Naive thymus-derived CD8-positive, alpha-beta T cell (primary cell): ENCODE results near the gene HRNR. TPM values are rescaled to one million over a fixed set of nuclear protein-coding genes. Genes with fewer than 3 reads are reported as not detected.

ENCODE experiments used
- ATAC-seq, 2 donors: fragments of 150-1000 bp; cut with Tn5 transposase in 1 of 2; sonication (Bioruptor Pico), chemical (Tn5 transposase) in 1 of 2; 1 replicate in 1 of 2; 2 replicates in 1 of 2; pipeline ENCODE4 v1.10.0; 2021; ENCODE audit warnings: mild to moderate bottlenecking in 2 of 2, moderate library complexity in 2 of 2
- POLR2A ChIA-PET: fragments of 350-600 bp; sonication (Branson Sonifier 250); formaldehyde crosslinking; loops from one replicate; lab custom pipeline; 2021; ENCODE audit warnings: antibody characterized with exemption; lab: Charles Lee
- DNase-seq, 10 donors: peaks; one replicate each; pipeline versions ENCODE4 v3.0.0 to v3.0.0-alpha.2; 2020 to 2022
- H3K27ac Mint-ChIP-seq, 10 donors: one replicate each; pipeline ENCODE4 v1.8.0; 2020 to 2022; ENCODE audit warnings: mild to moderate bottlenecking in 10 of 10, mixed read lengths in 10 of 10, moderate library complexity in 4 of 10, inconsistent platforms in 1 of 10
- H3K27me3 Mint-ChIP-seq, 5 donors: one replicate each; pipeline ENCODE4 v1.8.0; 2021 to 2022; ENCODE audit warnings: mixed read lengths in 5 of 5
- H3K36me3 Mint-ChIP-seq, 3 donors: one replicate each; pipeline ENCODE4 v1.8.0; 2020 to 2022; ENCODE audit warnings: mixed read lengths in 3 of 3, mild to moderate bottlenecking in 2 of 3, inconsistent platforms in 1 of 3
- H3K4me1 Mint-ChIP-seq, 4 donors: one replicate each; pipeline ENCODE4 v1.8.0; 2021 to 2022; ENCODE audit warnings: mixed read lengths in 4 of 4
- H3K4me3 Mint-ChIP-seq, 10 donors: one replicate each; pipeline ENCODE4 v1.8.0; 2020 to 2022; ENCODE audit warnings: mild to moderate bottlenecking in 10 of 10, mixed read lengths in 10 of 10, moderate library complexity in 6 of 10, inconsistent platforms in 1 of 10
- H3K9me3 Mint-ChIP-seq, 9 donors: one replicate each; pipeline ENCODE4 v1.8.0; 2020 to 2022; ENCODE audit warnings: mixed read lengths in 9 of 9, mild to moderate bottlenecking in 3 of 9, inconsistent platforms in 1 of 9, moderate library complexity in 1 of 9
- polyA plus RNA-seq, 3 donors: library from polyadenylated mRNA; unstranded; fragments of 300-500 nt; fragmentation: Illumina TruSeq; gene quantifications; one replicate each; pipeline ENCODE4 v1.2.3, GENCODE V29; 2021
- total RNA-seq, 8 experiments: library from RNA in 2 of 8; stranded (reverse) in 2 of 8; gene quantifications; one replicate each; pipeline ENCODE4 v1.2.3 and lab custom pipeline; 2021 to 2026

HRNR gene
- total and polyA plus RNA-seq, 5 experiments from 2014 or later, result 0.03 to 0.10 TPM; not detected in 3

DNA sequence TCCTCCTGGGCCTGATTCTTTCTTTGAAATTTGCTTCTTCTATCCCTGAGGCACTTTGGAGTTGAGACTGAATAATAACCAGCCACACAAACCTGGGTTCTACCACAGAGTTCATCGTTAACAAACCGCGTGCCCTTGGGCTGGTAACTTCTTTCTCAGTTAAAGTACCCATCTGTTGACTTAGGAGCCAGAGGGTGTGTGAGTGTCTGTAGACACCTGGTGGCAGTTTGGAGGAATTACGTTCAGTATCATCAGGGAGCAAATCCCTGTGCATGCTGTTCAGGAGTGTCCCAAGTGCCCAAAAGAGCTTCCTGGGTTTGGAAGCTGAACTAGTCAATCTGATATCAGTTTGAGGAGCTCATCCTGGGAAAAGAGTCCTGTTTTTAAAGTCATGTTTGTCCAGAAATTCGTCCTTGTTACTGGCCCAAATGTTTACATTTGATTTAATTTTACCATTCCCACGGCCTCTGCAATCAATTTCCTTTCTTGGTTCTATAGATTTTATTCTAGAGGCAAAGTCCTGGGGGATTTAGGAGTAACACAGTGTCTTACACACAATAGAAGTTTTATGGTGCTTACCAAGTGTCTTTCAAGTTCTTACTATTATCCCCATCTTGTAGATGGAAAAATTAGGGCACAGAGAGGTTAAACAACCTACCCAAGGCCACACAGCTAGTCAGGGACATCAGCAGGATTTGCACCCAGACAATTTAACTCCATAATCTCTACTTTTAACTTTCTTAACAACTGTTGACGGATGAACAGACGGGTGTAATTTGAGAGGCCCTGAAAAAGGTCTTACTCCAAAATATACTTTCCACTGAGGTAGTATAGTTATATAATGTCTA is 38.2 kb downstream of the HRNR start:
- Mint-ChIP-seq H3K4me1 (peaks cover 0 to 13% (median 8%) of the 10 kb centered on the region in 4 donors), H3K27me3 (peaks cover 2 to 22% (median 5%) of the 10 kb centered on the region in 5 donors), H3K9me3 (no peaks in the 10 kb centered on the region), H3K27ac (peak overlapping the region in 2 of 10 donors; percentile 5 to 31), H3K4me3 (no peak overlapping the region), H3K36me3 (no peaks in the 10 kb centered on the region)
- DNase-seq, result peak in 8 of 10 donors; percentile 22 to 64 (median 35)
- POLR2A ChIA-PET, result interaction anchor here (0.6 to 2.5 kb wide), 2 partner anchors 134 to 137 kb away, joined by 3 to 11 read pairs; no protein-coding TSS in a partner anchor
- peak; percentile 50 to 55 for ATAC-seq

DNA sequence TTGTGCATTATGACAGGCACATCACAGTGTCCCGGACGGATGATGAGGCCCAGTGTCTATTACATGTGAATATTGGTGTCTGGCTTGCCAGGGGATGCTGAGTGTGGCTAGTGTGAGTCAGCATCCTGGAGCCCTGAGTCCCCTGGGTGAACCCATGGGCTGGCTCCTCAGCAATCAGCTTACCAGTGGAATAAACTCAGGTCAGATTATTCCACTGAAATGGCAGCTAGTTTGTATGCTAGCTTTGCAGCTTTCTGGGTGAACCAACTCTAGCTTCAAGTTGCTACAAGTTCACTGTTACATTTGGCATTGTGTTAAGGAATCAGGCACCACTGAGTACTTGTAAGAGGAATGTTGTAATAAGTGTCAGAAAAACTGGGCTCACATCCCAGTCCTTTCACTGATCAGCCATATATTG is 41.0 kb downstream of the HRNR start:
- Mint-ChIP-seq H3K4me3 (no peak overlapping the region), H3K27me3 (peaks cover 4 to 22% (median 5%) of the 10 kb centered on the region in 5 donors), H3K4me1 (peaks cover 0 to 6% (median 2%) of the 10 kb centered on the region in 4 donors), H3K9me3 (no peaks in the 10 kb centered on the region), H3K27ac (no peak overlapping the region), H3K36me3 (no peaks in the 10 kb centered on the region)
- POLR2A ChIA-PET, result no interaction called here
- ATAC-seq (no peak), DNase-seq (no peak)

DNA sequence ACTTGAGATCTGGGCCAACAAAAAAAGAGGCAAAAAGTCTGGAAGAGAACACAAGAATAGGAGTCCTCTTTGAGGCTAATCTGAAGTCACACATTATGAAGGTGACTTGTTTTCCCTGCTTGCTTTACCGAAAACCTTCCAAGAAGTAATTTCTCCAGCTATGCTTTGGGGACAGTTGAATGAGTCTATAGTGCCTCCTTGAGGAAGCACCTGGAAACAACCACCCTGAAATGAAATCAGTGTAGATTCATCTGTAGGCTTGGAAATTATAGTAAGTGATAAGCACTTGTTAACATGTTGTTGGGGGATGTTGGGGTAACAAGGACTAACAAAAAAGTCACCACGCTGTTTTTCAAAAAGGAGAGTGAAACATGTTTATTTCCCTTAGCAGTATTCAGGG is 41.6 kb downstream of the HRNR start:
- Mint-ChIP-seq H3K4me3 (no peak overlapping the region), H3K4me1 (peaks cover 0 to 6% (median 2%) of the 10 kb centered on the region in 4 donors), H3K27ac (no peak overlapping the region), H3K36me3 (no peaks in the 10 kb centered on the region), H3K27me3 (peaks cover 4 to 22% (median 5%) of the 10 kb centered on the region in 5 donors), H3K9me3 (no peaks in the 10 kb centered on the region)
- ATAC-seq (no peak), DNase-seq (no peak)
- POLR2A ChIA-PET, result no interaction called here

DNA sequence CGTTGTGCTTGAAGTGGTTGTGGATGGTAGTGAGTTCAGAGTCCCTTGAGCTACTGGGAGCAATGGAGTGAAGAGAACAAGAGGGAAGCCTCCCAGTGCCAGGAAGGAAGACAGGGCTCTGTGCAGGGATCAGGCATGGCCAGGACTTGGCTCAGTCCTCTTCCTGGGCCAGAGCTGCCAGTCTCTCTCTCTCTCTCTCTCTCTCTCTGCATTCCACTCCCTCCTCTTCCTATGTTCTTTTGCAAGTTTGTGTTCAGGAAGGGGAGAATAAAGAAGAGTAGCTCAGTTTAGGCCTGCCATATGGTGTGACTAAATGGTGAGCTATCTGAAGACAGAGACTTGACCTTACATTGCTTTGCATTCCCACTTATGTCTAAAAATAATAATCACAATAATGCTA is 44.4 kb downstream of the HRNR start:
- Mint-ChIP-seq H3K27ac (no peak overlapping the region), H3K4me3 (no peak overlapping the region), H3K4me1 (no peaks in the 10 kb centered on the region), H3K36me3 (no peaks in the 10 kb centered on the region), H3K27me3 (peaks cover 2 to 18% (median 10%) of the 10 kb centered on the region in 5 donors), H3K9me3 (no peaks in the 10 kb centered on the region)
- no peak for DNase-seq
- no peak for ATAC-seq
- POLR2A ChIA-PET, result no interaction called here

DNA sequence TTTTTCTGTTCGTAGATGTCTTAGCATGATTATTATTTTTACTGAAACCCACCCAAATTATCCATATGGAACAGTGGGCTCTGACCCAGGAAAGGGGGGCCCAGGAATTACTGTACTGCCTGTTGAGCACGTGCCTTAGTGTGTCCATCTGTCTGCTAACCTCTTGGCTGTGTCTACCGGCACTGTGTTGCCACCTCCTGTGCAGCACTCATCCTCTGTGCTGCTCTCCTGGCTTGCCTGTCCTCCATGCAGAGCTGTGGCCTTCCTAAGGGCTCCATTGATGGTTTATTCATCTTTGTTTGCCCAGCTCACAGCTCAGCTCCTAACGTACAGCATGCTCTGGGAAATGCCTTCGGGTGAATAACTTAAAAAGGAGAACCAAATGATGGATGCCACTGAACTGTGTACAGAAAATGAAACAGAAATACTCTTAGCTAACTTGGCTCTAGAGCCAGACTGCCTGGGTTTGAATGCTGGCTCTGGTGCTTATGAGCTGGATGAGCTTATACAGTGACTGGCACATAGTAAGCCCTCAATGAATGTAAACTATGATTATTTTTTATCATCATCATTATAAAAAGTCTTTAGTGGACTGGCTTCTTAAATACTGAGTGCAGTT is 53.6 kb downstream of the HRNR start:
- Mint-ChIP-seq H3K4me3 (no peak overlapping the region), H3K27me3 (peaks cover 0 to 26% (median 5%) of the 10 kb centered on the region in 5 donors), H3K36me3 (no peaks in the 10 kb centered on the region), H3K9me3 (peaks cover 0 to 5% (median 0%) of the 10 kb centered on the region in 9 donors), H3K27ac (no peak overlapping the region), H3K4me1 (peaks cover 7 to 9% (median 8%) of the 10 kb centered on the region in 4 donors)
- no peak for ATAC-seq
- POLR2A ChIA-PET, result no interaction called here
- DNase-seq, result no peak

DNA sequence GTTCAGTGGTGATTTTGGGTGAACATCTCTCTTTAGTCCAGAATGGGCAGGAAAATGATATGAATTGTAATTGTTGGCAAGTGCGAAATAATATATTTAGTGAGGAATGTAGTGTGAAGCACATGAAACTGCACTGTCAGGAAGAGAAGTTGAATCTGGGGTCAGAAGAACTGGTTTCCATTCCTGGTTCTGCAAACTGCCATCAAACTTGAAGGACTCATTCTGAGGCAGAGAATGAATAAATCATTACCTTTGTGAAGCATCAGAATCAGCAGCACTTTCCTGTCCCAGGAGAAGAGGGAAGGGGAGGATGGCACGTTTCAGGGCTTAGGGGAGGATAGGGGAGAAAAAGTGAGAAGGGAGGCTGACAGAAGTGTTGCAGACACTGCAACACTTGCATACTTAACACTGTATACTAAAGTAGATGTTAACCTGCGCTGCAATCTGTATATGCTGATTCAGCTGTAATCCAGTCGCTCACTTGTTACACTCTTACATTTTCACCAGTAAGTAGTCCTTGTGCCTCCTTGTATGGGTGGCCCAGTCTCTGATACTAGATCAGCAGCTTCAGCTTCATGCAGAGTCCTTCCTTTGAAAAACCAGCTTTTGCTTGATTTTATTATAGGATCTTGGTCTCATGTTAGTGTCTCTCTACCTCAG is 54.5 kb downstream of the HRNR start:
- no peak for ATAC-seq
- POLR2A ChIA-PET, result no interaction called here
- peaks cover 0 to 6% (median 0%) of the 10 kb centered on the region in 9 donors for H3K9me3 Mint-ChIP-seq
- peaks cover 8 to 11% (median 9%) of the 10 kb centered on the region in 4 donors for H3K4me1 Mint-ChIP-seq
- H3K4me3 Mint-ChIP-seq, result no peak overlapping the region
- H3K27me3 Mint-ChIP-seq, result peaks cover 0 to 25% (median 3%) of the 10 kb centered on the region in 5 donors
- H3K36me3 Mint-ChIP-seq, result no peaks in the 10 kb centered on the region
- no peak overlapping the region for H3K27ac Mint-ChIP-seq
- DNase-seq, result no peak

DNA sequence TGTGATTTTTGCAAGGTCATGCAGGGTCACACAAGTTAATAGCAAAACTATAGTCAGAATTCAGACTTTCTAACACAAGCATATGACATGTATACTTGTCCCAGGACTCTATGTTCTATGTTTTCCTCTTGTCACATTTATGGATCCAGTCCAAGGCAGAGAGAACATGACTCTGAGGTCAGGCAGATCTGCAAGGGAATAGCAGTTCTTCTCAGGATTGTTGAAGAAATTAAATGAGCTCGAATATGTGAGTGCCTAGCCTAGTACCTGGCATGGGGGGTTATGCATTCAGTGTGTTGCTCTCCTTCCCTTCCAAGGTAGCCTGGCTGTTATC is 55.5 kb downstream of the HRNR start:
- H3K4me3 Mint-ChIP-seq, result no peak overlapping the region
- peaks cover 8 to 12% (median 9%) of the 10 kb centered on the region in 4 donors for H3K4me1 Mint-ChIP-seq
- peaks cover 0 to 24% (median 3%) of the 10 kb centered on the region in 5 donors for H3K27me3 Mint-ChIP-seq
- no peak for DNase-seq
- H3K9me3 Mint-ChIP-seq, result peaks cover 0 to 6% (median 0%) of the 10 kb centered on the region in 9 donors
- POLR2A ChIA-PET, result no interaction called here
- ATAC-seq, result no peak
- no peaks in the 10 kb centered on the region for H3K36me3 Mint-ChIP-seq
- no peak overlapping the region for H3K27ac Mint-ChIP-seq

DNA sequence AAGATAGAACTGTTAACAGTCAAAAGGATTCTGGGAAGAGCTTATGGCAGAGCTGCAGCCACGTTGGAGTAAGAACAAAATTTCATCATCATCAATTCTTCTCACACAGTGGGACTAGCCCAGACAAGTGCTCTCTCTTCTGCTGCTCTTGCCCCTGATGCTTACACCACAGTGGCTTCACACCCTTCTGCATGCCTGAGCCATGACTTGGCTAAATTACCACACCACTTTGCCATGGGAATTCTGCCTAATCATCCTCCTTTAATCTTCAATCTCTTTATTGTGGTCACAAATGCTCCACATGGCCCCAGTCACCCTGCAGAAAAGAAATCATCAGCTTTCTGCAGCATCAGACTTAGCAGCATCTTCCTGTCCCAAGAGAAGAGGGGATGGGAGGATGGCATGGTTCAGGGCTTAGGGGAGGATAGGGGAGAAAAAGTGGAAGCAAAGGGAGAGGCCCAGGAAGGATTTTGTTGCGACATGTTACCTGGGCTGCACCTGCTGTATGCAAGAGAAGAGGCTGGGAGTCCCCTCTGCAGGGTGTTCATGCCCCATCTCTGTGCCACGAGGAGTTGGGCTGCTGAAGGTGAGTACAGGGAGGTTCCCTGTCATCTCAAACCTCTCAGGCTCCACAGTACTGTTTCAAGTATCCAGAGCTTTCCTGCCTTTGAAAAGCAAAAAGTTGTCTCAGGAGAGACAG is 56.0 kb downstream of the HRNR start:
- ATAC-seq (no peak), DNase-seq (no peak)
- POLR2A ChIA-PET, result no interaction called here
- Mint-ChIP-seq H3K36me3 (no peaks in the 10 kb centered on the region), H3K27ac (peak overlapping the region in 1 of 10 donors; percentile 22), H3K9me3 (peaks cover 0 to 6% (median 0%) of the 10 kb centered on the region in 9 donors), H3K4me3 (no peak overlapping the region), H3K4me1 (peaks cover 8 to 12% (median 9%) of the 10 kb centered on the region in 4 donors), H3K27me3 (peaks cover 0 to 19% (median 3%) of the 10 kb centered on the region in 5 donors)

DNA sequence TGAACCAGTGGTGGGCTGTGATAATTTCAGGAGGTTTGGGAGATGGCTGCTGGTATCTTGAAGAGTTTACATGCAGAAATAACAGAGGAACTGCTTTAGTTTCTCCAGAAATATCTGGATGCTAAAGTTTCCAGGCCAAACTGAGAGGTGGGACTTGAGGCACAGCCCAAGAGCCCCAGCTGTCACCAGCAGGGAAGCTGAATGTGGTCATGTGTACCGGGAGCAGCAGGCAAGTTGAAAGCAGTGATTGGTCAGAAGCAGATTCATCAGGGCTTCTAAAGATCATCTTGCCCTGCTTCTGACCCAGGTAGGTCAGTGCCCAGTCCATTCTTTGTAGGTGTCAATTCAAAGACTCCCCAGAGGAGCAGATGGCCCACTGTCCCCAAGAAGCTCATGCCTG is 57.0 kb downstream of the HRNR start:
- Mint-ChIP-seq H3K4me1 (peaks cover 8 to 12% (median 9%) of the 10 kb centered on the region in 4 donors), H3K27ac (no peak overlapping the region), H3K4me3 (no peak overlapping the region), H3K27me3 (peaks cover 0 to 19% (median 3%) of the 10 kb centered on the region in 5 donors), H3K36me3 (no peaks in the 10 kb centered on the region), H3K9me3 (peaks cover 0 to 6% (median 0%) of the 10 kb centered on the region in 9 donors)
- ATAC-seq, result no peak
- POLR2A ChIA-PET, result no interaction called here
- no peak for DNase-seq

DNA sequence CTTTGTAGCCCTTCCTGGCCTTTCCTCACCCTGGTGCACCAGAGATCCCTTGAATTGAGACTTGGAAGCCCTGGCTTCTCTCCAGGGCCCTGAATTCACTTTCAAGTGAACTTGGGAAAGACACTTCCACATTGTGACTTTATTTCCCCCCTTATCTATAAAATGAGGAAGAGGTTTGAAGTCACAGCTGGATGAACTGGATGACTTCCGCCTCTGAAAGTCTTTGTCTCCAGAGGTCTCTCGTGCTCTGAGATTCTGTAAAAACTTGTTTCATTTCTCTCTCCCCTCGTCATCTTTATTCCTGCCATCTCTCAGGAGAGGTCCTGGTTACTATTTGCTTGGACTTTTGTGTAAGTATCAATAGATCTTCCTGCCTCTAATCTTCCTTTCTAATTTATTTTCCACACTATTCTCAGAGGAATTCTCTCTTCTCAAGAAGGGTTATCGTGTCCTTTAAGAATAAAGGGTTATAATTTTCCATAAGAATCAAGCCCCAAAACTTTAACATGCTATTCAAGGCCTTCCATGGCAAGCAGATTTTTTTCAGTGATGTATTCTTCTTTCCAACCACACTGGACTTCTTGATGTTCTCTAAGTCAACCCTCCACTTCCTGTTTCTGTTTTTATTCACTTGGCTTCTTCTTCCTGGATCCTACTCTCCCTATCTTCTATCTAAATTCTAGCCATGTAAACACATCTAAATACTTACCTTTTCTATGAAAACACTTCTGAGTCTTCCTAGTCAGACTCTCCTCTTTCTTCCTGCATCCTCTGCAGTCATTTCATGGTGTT is 58.5 kb downstream of the HRNR start:
- peaks cover 0 to 19% (median 3%) of the 10 kb centered on the region in 5 donors for H3K27me3 Mint-ChIP-seq
- no peak overlapping the region for H3K4me3 Mint-ChIP-seq
- H3K9me3 Mint-ChIP-seq, result peaks cover 0 to 6% (median 0%) of the 10 kb centered on the region in 9 donors
- DNase-seq, result no peak
- H3K27ac Mint-ChIP-seq, result peak overlapping the region in 3 of 10 donors; percentile 3 to 27 (median 21)
- no peak for ATAC-seq
- H3K4me1 Mint-ChIP-seq, result peaks cover 8 to 15% (median 9%) of the 10 kb centered on the region in 4 donors
- POLR2A ChIA-PET, result no interaction called here
- no peaks in the 10 kb centered on the region for H3K36me3 Mint-ChIP-seq

DNA sequence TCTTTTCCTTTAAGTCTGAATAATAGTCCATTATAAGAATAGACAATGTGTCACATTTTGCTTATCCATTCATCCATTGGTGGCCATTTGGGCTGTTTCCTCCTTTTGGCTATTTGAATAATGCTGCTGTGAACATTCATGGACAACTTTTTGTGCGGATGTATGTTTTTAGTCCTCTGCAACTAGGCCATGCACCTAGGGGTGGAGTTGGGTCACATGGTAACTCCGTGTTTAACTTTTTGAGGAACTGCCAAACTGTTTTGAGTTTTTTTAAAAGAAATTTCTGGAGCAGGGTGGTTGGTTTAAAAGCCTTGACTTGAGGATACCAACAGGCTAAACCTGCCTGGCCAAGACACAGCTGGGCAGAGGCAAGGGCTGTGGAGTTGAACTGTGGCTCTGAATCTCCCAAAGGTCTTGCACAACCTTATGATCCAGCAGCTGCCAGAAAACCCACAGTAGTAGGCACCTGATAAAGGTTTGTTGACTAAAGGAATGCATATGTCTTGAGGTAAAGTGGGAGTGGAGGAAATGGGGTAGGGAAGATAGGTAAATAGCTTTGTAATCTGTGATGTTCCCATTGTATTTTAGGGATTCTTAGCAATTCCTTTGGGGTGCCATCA is 59.4 kb downstream of the HRNR start:
- POLR2A ChIA-PET, result no interaction called here
- Mint-ChIP-seq H3K27me3 (peaks cover 0 to 19% (median 3%) of the 10 kb centered on the region in 5 donors), H3K9me3 (peaks cover 0 to 6% (median 0%) of the 10 kb centered on the region in 9 donors), H3K4me1 (peaks cover 8 to 15% (median 9%) of the 10 kb centered on the region in 4 donors), H3K27ac (no peak overlapping the region), H3K36me3 (no peaks in the 10 kb centered on the region), H3K4me3 (no peak overlapping the region)
- DNase-seq (no peak), ATAC-seq (no peak)
